HG03354 (cell line): ENCODE measurements around the gene SLC10A3.
A peak's percentile ranks its signal among the peaks of the same experiment; 100 is the strongest.
"Not testable (repeated sequence)": the region's sequence is repeated elsewhere in the genome, so short reads cannot be mapped to it uniquely, and the experiment has no call there.

Experiments used
- ATAC-seq: cut with Tn5 transposase; IDR thresholded peaks from one replicate; pipeline ENCODE4 v1.9.1; 2021; ENCODE audit warnings: mild to moderate bottlenecking; ENCODE audit not compliant: unreplicated experiment, poor library complexity, severe bottlenecking

Gene SLC10A3

DNA sequence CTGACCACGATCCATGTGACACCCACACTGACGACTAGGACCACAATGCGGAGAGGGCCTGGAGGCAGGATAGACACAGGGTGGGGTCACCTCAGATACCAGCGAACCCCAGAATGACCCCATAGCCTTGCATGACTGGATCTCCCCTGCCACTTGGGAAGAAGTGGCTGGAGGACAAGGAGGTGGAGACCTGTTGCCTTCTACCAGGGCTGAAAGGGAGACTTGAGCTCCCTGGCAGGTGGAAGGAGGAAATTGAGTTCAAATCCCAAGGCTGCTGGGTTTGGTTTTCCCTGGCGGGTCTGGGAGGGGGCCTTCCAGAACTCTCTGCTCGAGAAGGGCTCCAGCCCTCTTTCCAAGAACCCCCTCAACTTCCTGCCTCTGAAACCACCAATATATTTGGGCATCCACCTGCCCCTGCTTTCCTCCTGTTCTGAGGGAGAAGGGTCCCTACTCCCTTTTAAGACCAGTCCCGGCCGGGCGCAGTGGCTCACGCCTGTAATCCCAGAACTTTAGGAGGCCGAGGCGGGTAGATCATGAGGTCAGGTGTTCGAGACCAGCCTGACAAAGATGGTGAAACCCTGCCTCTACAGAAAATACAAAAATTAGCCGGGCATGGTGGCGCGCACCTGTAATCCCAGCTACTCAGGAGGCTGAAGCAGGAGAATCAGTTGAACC is 22.6 kb upstream of the SLC10A3 start:
- no peak for ATAC-seq

DNA sequence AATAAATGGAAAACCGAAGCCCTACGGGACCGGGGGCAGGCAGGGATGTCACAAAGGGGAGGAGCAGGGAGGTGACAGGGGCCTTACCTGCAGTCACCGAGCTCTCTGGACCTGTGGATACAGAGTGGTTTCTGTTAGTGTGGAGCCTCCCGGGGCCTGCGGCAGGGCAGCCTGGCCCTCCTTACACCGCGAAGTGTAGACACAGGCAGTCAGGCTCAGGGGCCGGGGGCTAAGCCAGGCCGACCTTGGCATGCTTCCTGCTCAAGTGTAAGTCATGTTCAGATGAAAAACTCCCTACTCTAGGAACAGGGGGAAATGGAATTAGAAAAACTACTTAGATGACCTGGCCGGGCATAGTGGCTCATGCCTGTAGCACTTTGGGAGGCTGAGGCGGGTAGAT is 21.3 kb upstream of the SLC10A3 start:
- ATAC-seq = no peak

DNA sequence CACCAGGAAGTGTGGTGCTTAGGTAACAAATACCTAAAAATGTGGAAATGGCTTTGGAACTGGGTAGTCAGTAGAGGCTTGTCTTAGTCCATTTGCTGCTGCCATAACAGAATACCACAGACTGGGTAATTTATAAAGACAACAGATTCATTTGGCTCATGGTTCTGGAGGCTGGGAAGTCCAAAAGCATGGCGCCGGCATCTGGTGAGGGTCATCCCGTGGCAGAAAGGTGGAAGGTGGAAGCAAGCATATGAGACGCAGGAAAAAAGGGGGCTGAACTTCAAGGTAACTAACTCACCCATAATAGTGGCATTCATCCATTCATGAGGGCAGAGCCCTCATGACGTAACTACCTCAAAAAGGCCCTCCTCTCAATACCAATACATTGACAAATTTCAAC is 19.0 kb upstream of the SLC10A3 start:
- no peak for ATAC-seq

DNA sequence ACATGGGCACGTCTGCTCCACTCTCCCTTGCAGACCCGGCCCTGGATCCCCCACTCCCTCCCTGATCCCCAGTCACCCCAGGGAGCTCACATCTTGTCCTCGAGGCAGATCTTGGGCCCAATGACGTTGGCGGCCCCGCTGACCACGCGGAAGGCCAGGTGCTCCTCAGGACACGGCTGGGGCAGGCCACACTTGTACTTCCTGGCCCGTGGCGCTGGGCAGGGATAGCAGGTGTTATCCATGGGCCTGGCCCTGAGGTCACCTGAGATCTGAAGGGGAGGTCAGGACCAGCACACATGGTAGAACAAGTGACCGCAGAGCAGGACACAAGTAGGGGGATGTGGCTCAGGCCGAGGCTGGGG is 17.9 kb upstream of the SLC10A3 start:
- no peak for ATAC-seq

DNA sequence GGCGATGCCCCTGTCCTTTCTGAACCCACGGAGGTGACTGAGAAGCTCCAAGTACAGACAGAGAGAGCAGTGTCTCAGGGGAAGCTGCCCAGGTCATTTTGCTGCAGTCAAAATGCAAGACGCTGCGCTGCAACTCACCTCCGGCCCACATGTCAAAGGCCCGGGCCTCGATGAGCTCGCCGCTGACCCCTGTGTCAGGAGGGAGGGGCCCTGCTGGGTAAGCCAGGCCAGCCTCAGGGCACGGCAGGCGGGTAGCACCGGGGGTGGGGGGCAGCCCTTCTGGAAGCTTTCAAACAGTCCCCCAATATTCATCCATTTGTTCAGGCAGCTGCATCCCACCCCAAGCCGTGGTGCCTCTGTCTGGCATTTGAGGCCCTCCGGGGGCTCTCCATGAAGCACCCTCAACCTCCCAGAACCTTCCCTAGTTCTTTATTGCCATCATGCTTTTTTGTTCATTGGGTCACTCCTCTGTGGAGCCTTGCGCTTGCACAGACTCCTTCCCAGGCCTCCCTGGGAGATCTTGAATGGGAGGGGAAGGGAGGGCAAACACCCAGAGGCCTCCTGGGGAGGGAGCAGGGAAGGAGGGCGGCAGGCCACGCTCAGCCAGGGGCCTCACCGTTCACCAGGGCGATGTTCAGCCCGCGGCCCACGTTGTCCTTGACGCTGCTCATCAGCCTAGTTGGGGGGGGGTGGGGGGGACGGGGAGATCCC is 17.4 kb upstream of the SLC10A3 start:
- ATAC-seq = no peak

DNA sequence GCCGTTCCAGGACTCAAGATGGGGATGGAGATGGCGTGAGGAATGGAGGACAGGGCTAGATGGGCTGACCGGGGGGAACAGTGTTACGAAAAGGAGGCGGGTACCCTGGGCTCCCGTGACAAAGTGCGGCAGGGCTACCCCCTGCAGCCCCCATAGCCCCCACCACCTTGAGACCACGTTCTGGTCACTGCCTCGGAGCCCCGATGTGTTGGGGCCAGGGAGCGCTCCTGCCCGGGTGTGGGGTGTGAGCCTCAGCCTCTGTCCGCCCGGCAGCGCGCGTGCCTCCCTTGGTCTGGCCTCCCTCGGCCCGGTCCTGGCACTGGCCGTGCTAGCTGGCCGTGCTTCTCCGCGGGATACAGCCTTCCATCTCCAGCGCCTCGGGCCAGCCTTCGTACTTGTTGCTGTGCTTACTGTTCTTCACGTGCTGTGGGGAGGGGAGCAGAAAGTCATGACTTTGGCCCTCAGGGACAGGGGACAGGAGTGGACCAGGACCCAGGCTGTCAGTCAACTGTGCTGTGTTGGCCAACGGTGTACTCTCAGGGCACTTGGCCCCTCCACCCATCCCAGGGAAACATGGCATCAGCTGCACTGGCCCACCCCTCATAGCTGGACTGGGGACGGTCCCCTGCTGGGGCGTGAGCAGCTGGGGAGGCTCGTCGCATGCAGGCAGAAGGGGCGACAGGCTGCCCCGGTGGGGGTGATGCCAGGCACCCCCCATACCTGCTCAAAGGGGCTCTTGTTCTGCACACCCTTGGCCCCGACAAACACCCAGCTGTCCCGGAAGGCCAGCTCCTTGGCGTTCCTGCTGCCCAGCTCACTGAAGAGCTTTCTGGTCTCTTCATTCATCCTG is 16.3 kb upstream of the SLC10A3 start:
- no peak for ATAC-seq

DNA sequence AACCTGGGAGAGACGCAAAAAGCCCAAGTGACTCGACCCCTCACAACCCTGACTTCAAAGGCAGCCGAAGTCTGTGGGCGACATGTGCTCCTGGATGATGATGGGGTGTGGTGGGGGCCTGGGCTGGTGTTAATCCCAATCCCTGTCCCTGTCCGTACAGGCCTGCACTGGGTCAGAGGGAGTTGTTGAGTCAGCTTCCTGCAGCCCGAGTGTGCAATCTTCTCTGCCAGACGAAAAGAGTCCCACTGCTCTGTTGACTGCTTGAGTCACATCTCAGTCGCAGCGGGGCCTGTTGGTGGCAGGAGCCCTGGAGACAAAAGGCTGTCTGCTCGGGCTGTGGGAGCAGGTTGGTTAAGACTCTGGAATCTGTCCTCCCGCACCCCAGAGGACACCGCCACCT is 15.3 kb upstream of the SLC10A3 start:
- no peak for ATAC-seq

DNA sequence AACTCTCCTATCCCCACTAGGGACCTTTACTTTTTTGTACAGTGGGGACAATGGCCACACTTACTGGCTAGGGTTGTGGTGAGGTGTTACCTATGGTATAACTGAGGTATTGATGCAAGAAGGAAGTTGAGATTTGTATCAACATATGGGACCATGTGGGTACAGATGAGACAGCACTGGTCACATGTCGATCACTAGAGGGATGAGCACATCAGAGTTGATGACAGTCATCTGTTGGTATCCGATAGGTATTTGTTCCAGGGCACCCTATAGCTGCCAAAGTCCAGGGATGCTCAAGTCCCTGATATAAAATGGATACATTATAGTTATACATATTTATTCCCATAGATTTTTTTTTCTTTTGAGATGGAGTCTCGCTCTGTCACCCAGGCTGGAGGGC is 12.6 kb upstream of the SLC10A3 start:
- no peak for ATAC-seq

DNA sequence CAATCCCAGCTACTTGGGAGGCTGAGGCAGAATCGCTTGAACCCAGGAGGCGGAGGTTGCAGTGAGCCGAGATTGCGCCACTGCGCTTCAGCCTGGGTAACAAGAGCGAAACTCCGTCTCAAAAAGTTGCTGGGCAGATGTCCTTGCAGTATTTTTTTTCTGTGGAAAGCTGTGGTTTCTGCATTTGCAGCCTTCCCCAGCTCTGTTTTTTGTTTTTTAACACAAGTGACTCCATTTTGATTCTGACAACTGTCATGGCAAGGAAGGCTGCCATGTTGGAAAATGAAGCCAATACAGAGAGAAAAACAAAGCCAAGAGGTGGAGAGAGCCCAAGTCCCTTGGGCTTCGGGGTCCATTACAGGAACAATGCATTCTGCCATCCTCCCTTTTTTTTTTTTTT is 11.7 kb upstream of the SLC10A3 start:
- no peak for ATAC-seq

DNA sequence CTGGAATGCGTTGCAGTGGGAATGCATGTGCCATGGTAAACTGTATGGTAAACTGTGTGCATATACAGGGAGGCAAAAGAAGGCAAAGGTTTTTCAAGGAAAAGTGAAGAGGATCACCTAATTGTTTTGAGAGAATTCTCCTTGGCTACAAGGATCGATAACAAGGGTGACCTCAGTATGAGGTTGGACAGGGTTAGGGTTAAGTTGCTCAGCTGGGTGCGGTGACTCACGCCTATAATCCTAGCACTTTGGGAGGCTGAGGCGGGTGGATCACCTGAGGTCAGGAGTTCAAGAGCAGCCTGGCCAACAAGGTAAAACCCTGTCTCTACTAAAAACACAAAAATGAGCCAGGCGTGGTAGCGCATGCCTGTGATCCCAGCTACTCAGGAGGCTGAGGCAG is 11.0 kb upstream of the SLC10A3 start:
- not testable (repeated sequence) for ATAC-seq

DNA sequence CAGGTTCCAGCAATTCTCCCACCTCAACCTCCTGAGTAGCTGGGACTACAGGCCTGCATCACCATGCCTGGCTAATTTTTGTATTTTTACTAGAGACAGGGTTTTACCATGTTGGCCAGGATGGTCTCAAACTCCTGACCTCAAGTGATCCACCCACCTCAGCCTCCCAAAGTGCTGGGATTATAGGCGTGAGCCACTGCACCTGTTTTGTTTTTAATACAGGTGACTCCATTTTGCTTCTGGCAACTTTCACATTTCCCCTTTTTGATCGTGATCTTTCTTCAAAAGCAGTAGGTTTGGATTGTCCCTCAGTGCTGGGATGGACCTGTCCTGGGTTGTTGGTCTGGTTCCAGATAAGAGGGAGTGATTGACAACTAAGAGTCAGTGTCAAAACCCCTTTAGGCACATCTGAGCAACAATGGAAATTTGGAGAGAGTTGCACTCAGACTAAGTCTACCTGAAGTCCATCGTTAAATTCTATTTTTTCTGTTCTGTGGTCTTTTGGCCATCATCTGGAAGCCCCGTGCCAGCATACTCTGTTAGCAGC is 6.2 kb upstream of the SLC10A3 start:
- not testable (repeated sequence) for ATAC-seq

DNA sequence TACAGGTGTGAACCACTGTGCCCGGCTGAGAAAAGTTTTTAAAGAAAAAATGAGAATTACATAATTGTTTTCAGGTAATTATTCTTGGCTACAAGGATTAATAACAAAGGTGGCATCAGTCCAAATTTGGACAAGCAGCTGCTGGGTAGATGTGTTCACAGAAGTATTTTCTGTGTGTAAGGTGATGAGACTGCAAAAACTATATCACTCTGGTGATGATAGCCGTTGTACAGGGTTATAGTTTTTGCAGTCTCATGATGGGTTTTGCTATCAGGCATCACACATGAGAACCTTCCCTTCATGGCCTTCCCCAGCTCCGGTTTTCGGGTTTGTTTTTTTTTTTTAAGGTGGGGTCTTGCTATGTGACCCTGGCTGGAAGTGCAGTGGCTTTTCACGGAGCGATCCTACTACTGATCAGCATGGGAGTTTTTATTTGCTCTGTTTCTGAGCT is 5.1 kb upstream of the SLC10A3 start:
- ATAC-seq = no peak

DNA sequence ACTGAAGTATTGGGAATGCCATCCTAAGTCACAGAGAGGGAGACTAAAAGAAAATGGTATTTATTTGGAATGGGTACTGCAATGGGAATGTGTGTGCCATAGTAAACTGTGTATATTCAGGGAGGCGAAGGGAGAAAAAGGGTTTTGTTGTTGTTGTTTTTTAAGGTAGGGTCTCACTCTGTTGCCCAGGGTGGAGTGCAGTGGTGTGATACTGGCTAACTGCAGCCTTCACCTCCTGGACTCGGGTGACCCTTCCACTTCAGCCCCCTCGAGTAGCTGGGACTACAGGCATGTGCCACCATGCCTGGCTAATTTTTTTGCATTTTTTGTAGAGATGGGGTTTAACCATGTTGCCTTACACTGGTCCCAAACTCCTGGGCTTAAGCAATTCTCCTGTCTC is 4.3 kb upstream of the SLC10A3 start:
- no peak for ATAC-seq

DNA sequence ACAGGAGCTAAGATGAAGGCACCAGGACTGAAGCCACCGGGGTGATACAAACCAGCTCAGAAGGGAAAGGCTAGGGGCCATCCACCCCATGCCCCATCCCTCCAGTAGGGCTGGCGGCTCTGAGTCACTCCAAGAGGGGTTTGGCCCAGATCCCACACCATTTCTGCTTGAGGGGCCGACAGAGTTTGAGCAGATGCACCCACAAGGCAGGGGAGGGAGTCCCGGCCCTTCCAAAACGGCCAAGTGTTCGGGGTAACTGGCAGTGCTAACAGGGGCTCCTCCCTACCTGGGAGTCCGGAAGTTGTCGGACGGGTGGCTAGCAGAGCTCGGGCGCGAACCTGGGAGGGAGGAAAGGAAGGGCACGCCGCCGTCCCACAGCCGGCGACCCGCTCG is 412 bp downstream of the SLC10A3 start:
- ATAC-seq = peak; percentile 26

DNA sequence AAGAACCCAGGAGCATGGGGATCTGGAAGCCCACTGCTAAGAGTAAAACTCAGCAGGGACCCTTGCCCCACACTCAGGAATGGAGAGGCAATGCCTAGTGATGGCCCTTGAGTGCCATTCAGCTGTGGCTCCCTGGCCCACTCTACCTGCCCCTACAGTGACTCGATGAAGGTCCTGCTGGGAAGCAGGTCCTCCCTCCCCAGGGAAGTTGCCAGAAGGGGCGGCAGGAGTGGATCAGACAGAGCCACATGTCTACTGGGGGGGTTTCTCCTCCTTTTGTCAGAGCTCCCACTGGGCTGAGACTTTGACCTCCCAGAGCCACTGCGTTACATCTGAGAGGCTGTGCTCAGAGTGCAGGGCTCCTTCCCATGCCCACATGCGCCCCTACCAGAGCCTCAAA is 1.2 kb downstream of the SLC10A3 start:
- no peak for ATAC-seq

DNA sequence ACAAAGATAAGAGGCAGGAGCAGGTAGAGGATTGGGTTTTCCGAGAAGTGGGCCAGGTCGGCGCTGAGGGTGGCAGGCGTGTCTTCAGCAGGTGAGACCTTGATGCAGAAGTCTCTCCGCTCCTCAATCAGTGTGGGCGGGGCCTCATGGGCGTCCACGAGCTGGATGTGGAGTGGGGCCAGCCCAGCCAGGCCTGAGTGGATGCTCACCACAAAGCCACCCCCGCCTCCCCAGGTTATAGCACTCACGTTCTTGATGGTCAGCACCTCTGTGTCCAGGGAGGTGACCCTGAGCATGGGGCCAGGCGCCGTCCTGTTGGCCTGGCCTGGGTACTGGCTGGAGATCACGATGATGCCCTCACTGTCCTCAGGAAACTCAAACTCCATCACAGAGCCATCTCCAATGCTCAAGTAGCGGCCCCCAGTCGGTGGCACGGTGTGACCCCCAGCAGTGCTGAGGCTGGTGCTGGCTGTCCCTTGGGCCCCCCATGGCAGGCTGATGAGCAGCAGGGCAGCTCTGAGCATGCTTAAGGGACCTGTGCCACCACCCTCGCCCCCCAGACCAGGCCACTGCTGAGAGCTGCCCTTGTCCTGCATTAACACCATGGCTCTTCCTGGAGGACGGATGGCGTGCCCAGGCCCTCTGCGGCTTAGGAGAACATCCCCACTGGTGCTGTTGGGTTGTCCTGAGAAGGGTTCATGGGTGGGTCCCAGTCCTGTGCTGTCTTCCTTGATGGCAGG is 1.9 kb downstream of the SLC10A3 start:
- ATAC-seq = no peak

DNA sequence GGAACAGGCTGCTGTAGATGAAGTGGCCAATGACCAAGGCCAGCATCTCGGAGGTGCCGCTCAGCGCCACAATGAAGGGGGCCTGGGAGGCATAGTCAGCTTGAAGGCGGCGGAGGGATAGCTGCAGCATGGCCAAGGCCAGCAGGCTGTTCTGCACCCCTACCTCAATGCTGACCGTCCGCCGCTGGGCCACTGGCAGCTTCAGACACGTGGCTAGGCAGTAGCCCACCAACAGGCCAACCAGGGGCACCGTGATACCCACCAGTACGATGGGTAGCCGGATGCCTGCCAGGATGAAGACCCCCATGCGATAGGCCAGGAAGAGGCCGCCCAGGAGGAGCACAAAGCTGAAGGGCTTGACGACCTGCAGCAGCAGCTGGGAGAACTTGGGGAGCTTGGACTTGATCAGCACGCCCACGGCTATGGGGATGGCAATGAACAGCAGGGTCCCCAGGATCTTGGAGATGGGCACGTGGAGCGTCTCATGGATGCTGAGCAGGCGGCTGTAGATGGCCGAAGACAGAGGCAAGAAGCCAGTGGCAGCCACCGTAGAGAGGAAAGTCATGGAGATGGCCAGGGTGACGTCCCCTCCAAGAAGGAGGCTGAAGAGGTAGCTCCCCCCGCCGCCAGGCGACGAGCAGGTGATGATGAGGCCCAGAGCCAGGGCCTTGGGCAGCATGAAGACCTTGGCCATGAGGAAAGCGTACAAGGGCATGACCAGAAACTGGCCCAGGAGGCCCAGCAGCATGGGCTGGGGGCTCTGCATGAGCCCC is 2.7 kb downstream of the SLC10A3 start:
- ATAC-seq = no peak

DNA sequence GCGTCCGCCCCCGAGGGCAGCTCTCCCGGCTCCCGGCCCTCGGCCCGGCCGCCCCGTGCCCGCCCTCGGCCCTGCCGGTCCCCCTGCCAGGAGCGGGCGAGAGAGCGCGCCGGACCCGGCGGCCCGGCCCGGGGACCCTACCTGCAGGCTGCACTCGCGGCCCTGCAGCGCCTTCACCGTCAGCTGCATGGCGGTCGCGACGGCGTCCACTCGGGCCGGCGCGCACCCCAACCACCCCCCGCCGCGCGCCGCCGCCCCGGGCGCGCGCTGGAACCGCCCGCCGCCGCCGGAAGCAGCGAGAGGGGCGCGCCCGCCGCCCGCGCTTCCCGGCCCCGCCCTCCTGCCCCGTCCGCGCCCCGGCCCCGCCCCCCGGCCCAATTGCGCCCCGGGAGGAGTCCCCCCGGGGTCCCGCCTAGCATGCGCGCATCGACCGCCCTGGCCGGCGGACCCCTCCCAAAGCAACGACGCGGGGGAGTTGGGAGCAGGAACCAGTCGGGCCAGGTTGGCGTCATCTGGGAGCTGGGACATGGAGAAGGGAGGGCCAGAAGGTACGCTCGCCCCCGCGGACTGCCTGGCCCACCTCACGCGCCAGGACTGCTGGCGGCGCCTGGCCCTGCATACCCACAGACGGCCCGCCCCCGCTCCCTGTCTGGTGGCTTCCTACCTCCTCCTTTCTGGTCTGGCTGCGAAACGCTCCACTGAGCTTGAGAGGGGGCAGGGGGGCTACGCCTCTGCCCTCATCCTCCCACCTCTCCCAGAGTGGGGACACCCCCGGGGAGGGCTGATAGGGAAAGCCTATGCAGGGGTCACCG is 3.8 kb downstream of the SLC10A3 start, which contains the start of gene UBL4A:
Gene UBL4A, minus strand, starts transcription at position 220 of the 812 bp plus-strand sequence. Its CDS starts 31 bp downstream, at position 189.
- peak; percentile 27 for ATAC-seq
